Esophagus squamous epithelium (tissue), 5 donors: ENCODE measurements around the gene ARMH1. TPM values are rescaled to one million over a fixed set of nuclear protein-coding genes. Genes with fewer than 3 reads are reported as not detected.

Experiments used
- DNase-seq: peaks from one replicate; lab custom pipeline; 2025; lab: John Stamatoyannopoulos, UW
- H3K27ac ChIP-seq, 4 donors: fragments of 200-600 bp; sonication (generic); one replicate each; pipeline ENCODE4 v1.5.1; 2016 to 2019; ENCODE audit warnings: mild to moderate bottlenecking in 1 of 4
- H3K27me3 ChIP-seq, 4 donors: fragments of 200-600 bp; sonication (generic); 1 replicate in 3 of 4; 2 replicates in 1 of 4; pipeline versions ENCODE4 v1.5.1 to v1.6.0; 2017 to 2021; ENCODE audit warnings: antibody characterized with exemption in 1 of 4
- H3K36me3 ChIP-seq, 3 donors: fragments of 200-600 bp; sonication (generic); one replicate each; pipeline ENCODE4 v1.5.1; 2016 to 2019
- H3K4me1 ChIP-seq, 3 donors: fragments of 200-600 bp; sonication (generic); one replicate each; pipeline ENCODE4 v1.5.1; 2017 to 2019
- H3K4me3 ChIP-seq, 4 donors: fragments of 200-600 bp; sonication (generic); 1 replicate in 3 of 4; 2 replicates in 1 of 4; pipeline ENCODE4 v1.5.1; 2016 to 2019; ENCODE audit warnings: mild to moderate bottlenecking in 2 of 4, moderate library complexity in 1 of 4
- H3K9me3 ChIP-seq, 3 donors: fragments of 200-600 bp; sonication (generic); one replicate each; pipeline ENCODE4 v1.5.1; 2016 to 2019
- POLR2A ChIP-seq, 4 donors: fragments of 450-650 bp; IDR thresholded peaks; one replicate each; pipeline ENCODE4 v1.6.1; 2017; ENCODE audit warnings: antibody characterized with exemption in 4 of 4, mild to moderate bottlenecking in 4 of 4, moderate library complexity in 3 of 4
- WGBS, 2 donors: methylation state at CpG; one replicate each; pipeline ENCODE4 v1.1.5; 2018; 5-methylcytosine and 5-hydroxymethylcytosine counted together
- intact Hi-C: fragments of 100-400 bp; cut with DNase I; formaldehyde crosslinking; loops from one replicate; pipeline ENCODE4 v1.15.0; 2022
- total RNA-seq, 4 donors: library from RNA; depleted of rRNA; stranded (reverse); fragments of >200 nt; gene quantifications; one replicate each; pipeline ENCODE4 v1.1.0, GENCODE V29; 2016
- TF ChIP-seq, protein P1 (sequence below), 6 experiments: fragments of 450-650 bp in 4 of 6; fragments of 200-600 bp in 2 of 6; sonication (generic) in 2 of 6; IDR thresholded peaks; one replicate each; pipeline ENCODE4 v1.5.1; 2016 to 2019; ENCODE audit warnings: antibody characterized with exemption in 6 of 6, mild to moderate bottlenecking in 4 of 6, moderate library complexity in 4 of 6
- donor health status: DM: yes; HTN: yes; CAD: no.

Gene ARMH1
- total RNA-seq, 4 donors from 2014 or later, result 1.3 TPM; not detected in 3

DNA sequence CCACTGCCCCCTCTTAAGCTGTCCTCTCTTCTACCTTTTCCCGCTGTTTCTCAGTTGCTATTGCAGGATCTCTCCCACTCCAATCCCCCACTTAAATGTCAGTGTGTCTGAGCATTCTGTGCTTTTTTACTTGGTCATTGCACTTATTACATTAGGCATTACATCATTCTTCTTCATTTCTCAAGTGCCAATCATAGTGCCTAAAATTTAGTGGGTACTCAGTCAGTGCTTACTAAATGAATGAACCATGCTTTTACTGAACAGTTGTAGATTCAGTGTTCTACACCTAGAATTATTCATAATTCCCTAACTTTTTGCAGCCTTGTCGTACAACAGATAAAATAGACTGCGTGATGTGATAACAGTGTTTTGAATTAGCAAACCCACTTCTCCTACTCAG is 19.4 kb downstream of the ARMH1 start:
- DNase-seq, result no peak
- H3K4me3 ChIP-seq, result no peak overlapping the region
- H3K27me3 ChIP-seq, result peaks cover 0 to 73% (median 0%) of the 10 kb centered on the region in 4 donors
- 96 to 100% methylated on average over 3 of the region's 3 CpGs for WGBS, 2 donors
- no peaks in the 10 kb centered on the region for H3K36me3 ChIP-seq
- no peak for TF ChIP-seq POLR2A (IDR thresholded peaks at IDR 0.05)
- TF ChIP-seq, protein P1, sequence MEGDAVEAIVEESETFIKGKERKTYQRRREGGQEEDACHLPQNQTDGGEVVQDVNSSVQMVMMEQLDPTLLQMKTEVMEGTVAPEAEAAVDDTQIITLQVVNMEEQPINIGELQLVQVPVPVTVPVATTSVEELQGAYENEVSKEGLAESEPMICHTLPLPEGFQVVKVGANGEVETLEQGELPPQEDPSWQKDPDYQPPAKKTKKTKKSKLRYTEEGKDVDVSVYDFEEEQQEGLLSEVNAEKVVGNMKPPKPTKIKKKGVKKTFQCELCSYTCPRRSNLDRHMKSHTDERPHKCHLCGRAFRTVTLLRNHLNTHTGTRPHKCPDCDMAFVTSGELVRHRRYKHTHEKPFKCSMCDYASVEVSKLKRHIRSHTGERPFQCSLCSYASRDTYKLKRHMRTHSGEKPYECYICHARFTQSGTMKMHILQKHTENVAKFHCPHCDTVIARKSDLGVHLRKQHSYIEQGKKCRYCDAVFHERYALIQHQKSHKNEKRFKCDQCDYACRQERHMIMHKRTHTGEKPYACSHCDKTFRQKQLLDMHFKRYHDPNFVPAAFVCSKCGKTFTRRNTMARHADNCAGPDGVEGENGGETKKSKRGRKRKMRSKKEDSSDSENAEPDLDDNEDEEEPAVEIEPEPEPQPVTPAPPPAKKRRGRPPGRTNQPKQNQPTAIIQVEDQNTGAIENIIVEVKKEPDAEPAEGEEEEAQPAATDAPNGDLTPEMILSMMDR (IDR thresholded peaks at IDR 0.05), result no peak
- H3K4me1 ChIP-seq, result no peaks in the 10 kb centered on the region
- intact Hi-C loops, result no loop called here
- no peak overlapping the region for H3K27ac ChIP-seq
- no peaks in the 10 kb centered on the region for H3K9me3 ChIP-seq

DNA sequence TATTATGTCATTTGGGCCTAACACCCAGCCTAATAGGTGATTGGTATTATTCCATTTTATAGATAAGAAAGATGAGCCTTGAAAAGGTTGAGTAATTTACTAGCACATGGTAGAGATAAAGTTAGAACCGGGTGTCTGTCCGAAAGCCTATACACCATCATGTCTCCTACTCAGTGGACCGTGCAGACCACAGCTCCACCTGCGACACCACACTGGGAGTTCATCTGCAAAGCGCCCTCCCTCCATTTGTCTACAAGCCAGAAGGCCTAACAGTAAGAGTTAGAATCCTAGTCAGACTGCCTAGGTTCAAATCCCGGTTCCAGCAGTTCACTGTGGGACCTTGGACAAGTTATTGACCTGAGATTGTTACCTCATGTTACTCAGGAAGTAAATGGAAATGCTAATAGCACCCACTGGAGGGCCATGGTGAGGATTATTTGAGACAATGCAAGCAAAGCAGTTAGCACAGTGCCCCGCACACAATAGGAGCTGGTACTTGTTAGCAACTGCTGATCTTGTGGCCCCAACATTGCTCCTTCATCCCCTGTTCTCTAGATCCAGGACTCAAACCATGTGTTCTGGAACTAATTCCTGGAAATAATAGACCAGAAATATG is 20.5 kb downstream of the ARMH1 start:
- H3K9me3 ChIP-seq, result no peaks in the 10 kb centered on the region
- H3K27ac ChIP-seq, result no peak overlapping the region
- H3K27me3 ChIP-seq, result peaks cover 0 to 73% (median 0%) of the 10 kb centered on the region in 4 donors
- no peak overlapping the region for H3K4me3 ChIP-seq
- no peak for TF ChIP-seq POLR2A (IDR thresholded peaks at IDR 0.05)
- TF ChIP-seq, protein P1 (IDR thresholded peaks at IDR 0.05), result no peak
- H3K4me1 ChIP-seq, result peaks cover 0 to under 1% (median 0%) of the 10 kb centered on the region in 3 donors
- DNase-seq, result no peak
- WGBS, 2 donors, result 87 to 92% methylated on average over 6 to 7 of the region's 7 CpGs
- no peaks in the 10 kb centered on the region for H3K36me3 ChIP-seq
- intact Hi-C loops, result no loop called here

DNA sequence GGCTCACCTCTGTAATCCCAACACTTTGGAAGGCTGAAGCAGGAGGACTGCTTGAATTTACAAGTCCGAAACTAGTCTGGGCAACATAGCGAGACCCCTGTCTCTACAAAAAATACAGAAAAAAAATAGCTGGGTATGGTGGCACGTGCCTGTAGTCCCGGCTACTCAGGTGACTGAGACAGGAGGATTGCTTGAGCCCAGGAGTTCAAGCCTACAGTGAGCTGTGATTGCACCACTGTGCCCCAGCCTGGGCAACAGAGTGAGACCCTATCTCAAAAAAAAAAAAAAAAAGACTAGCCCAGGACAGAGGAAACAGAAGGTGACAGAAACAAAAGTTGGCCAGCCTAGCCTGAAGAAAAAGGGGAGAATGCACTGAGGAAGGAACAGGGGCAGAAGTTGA is 21.2 kb downstream of the ARMH1 start:
- TF ChIP-seq, protein P1 (IDR thresholded peaks at IDR 0.05), result no peak
- TF ChIP-seq POLR2A (IDR thresholded peaks at IDR 0.05), result no peak
- H3K27ac ChIP-seq, result no peak overlapping the region
- H3K27me3 ChIP-seq, result peaks cover 0 to 70% (median 0%) of the 10 kb centered on the region in 4 donors
- no peaks in the 10 kb centered on the region for H3K36me3 ChIP-seq
- intact Hi-C loops, result no loop called here
- no peak overlapping the region for H3K4me3 ChIP-seq
- WGBS, 2 donors, result 90 to 92% methylated on average over 4 of the region's 4 CpGs
- peaks cover 0 to 7% (median 0%) of the 10 kb centered on the region in 3 donors for H3K4me1 ChIP-seq
- no peaks in the 10 kb centered on the region for H3K9me3 ChIP-seq
- no peak for DNase-seq

DNA sequence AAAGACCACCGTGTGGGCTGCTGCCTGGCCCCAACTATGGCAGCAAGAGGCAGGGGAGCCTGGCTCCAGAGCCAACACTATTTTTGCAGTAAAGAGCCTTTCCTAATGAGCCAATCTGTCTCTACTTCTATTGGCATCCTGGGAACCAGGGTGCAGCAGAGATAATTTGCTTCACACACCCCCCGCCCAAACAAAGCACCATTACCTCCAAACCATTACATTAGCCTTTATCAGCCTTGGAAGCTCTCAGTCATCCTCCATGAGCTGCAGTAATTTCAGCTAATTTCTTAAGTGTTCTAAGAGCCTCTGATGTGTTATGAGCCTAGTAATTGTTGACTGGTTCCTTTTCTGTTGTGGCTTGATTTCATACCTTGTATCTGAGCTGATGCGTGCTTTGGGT is 21.6 kb downstream of the ARMH1 start:
- WGBS, 2 donors, result 86 to 88% methylated on average over 3 of the region's 3 CpGs
- Histone ChIP-seq H3K27me3 (peaks cover 0 to 66% (median 0%) of the 10 kb centered on the region in 4 donors), H3K27ac (no peak overlapping the region), H3K36me3 (no peaks in the 10 kb centered on the region), H3K9me3 (no peaks in the 10 kb centered on the region), H3K4me1 (peaks cover 0 to 11% (median 0%) of the 10 kb centered on the region in 3 donors), H3K4me3 (no peak overlapping the region)
- DNase-seq, result no peak
- intact Hi-C loops, result no loop called here
- no peak for TF ChIP-seq POLR2A (IDR thresholded peaks at IDR 0.05)
- TF ChIP-seq, protein P1 (IDR thresholded peaks at IDR 0.05), result no peak

DNA sequence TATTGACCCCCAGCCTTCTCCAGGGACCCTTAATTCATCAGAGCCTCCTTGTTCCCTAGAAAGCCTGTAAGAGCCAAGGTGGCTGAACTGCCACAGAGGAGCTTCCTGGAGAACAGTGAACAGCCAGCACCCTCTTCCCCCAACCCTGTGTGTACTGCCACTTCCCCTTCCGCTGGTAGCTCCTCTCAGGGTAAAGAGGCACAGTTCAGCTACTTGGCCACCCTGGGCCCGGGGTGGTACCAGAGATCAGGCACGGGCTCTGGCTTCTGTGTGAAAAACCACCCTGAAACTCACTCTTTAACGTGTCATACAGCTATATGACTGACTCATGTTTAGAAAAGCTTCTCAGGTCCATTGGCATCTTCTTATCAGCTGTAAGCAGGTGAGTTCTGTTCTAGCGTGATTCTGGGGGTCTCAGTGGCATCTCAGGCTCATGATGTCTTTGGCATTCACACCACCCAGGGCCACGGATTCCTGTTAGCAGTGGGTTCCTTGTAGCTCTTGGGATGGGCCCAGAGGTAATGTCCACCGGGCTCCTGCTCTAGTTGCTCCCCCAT is 22.4 kb downstream of the ARMH1 start:
- peaks cover 0 to 67% (median 0%) of the 10 kb centered on the region in 4 donors for H3K27me3 ChIP-seq

More for the DNA sequence above, 22.4 kb downstream of the ARMH1 start:
- DNase-seq, result no peak
- TF ChIP-seq, protein P1 (IDR thresholded peaks at IDR 0.05), result no peak
- no peak for TF ChIP-seq POLR2A (IDR thresholded peaks at IDR 0.05)
- intact Hi-C loops, result no loop called here
- Histone ChIP-seq H3K36me3 (no peaks in the 10 kb centered on the region), H3K4me3 (no peak overlapping the region), H3K9me3 (no peaks in the 10 kb centered on the region), H3K27ac (no peak overlapping the region), H3K4me1 (peaks cover 0 to 19% (median 0%) of the 10 kb centered on the region in 3 donors)
- 72 to 76% methylated on average over 5 of the region's 7 CpGs for WGBS, 2 donors
